GM19467 (cell line): ENCODE measurements around the gene COX14.
"Not testable (repeated sequence)": the region's sequence is repeated elsewhere in the genome, so short reads cannot be mapped to it uniquely, and the experiment has no call there.

Source experiments
- ATAC-seq: cut with Tn5 transposase; IDR thresholded peaks from one replicate; pipeline ENCODE4 v1.9.1; 2021; ENCODE audit warnings: mild to moderate bottlenecking, moderate library complexity; ENCODE audit not compliant: unreplicated experiment

Gene COX14

GRCh38 chr12:50111693-50112455 lies at the start of gene COX14:
TSS of gene COX14 (plus strand) at chr12:50112236. CDS start at chr12:50120044, 7,808 bp downstream.
- peak; percentile 75 for ATAC-seq

- no peak for ATAC-seq
Observed at GRCh38 chr12:50062728-50063460, 49.1 kb upstream of the COX14 start.

- ATAC-seq = no peak
Observed at GRCh38 chr12:50065726-50066310, 46.2 kb upstream of the COX14 start.

GRCh38 chr12:50066402-50066801 lies 45.6 kb upstream of the COX14 start:
- ATAC-seq = no peak

- no peak for ATAC-seq
Observed at GRCh38 chr12:50069069-50069468, 43.0 kb upstream of the COX14 start.

GRCh38 chr12:50069539-50069938 lies 42.5 kb upstream of the COX14 start:
- ATAC-seq = no peak

- no peak for ATAC-seq
Observed at GRCh38 chr12:50070314-50071060, 41.5 kb upstream of the COX14 start.

- no peak for ATAC-seq
Observed at GRCh38 chr12:50072198-50072907, 39.7 kb upstream of the COX14 start.

- no peak for ATAC-seq
Observed at GRCh38 chr12:50073206-50073605, 38.8 kb upstream of the COX14 start.

GRCh38 chr12:50073712-50074111 lies 38.3 kb upstream of the COX14 start:
- no peak for ATAC-seq

- peak; percentile 84 for ATAC-seq
Observed at GRCh38 chr12:50074936-50075807, 36.9 kb upstream of the COX14 start.

- no peak for ATAC-seq
Observed at GRCh38 chr12:50075808-50076170, 36.2 kb upstream of the COX14 start.

- ATAC-seq = no peak
Observed at GRCh38 chr12:50077099-50077498, 34.9 kb upstream of the COX14 start.

GRCh38 chr12:50078281-50078680 lies 33.8 kb upstream of the COX14 start:
- no peak for ATAC-seq

GRCh38 chr12:50079771-50080170 lies 32.3 kb upstream of the COX14 start:
- no peak for ATAC-seq

GRCh38 chr12:50081096-50081808 lies 30.8 kb upstream of the COX14 start:
- ATAC-seq = no peak

GRCh38 chr12:50082644-50083043 lies 29.4 kb upstream of the COX14 start:
- no peak for ATAC-seq

- no peak for ATAC-seq
Observed at GRCh38 chr12:50083301-50083700, 28.7 kb upstream of the COX14 start.

GRCh38 chr12:50084409-50084774 lies 27.6 kb upstream of the COX14 start:
- ATAC-seq = not testable (repeated sequence)
